Measurements from ENCODE around the gene ENC1.

ENC1 gene

DNA sequence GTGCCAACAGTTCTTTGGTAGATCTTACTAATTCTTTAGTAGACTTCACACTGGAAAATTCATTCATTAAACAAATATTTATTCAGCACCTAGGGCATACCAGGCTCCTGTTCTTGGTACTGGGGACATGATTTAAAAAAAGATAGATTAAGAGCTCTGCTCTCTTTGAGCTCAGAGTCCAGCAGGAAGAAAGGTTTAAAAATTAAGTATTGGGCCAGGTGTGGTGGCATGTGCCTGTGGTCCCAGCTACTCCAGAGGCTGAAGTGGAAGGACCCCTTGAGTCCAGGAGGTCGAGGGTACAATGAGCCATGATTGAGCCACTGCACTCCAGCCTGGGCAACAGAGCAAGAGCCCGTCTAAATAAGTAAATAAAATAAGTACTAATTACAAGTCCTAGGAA is 41.4 kb downstream of the ENC1 start:
- DNase-seq, result no peak

- DNase-seq, result no peak
Measured at GRCh38 chr5:74598731-74599130, 41.8 kb downstream of the ENC1 start.

DNA sequence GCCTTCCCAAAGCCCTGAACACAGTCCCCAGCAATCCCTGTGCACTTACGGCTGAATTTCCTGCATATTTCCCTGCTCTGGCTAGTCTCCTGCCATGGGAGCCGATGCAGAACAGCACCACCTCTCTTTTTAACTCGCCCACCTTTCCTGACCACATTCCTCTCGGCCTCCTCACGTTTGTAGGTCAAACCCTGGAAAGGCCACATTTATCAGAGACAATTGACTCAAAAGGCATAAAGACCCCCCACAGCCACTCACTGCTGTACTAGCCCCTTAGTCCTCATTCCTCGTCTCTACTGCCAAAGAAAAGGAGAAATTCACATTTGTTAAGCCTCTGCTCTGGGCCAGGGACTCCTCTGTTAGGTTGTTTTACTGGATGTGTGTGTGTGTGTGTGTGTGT is 43.6 kb downstream of the ENC1 start:
- no peak for DNase-seq

GRCh38 chr5:74595143-74595925 is 45.2 kb downstream of the ENC1 start:
- DNase-seq, result no peak

DNA sequence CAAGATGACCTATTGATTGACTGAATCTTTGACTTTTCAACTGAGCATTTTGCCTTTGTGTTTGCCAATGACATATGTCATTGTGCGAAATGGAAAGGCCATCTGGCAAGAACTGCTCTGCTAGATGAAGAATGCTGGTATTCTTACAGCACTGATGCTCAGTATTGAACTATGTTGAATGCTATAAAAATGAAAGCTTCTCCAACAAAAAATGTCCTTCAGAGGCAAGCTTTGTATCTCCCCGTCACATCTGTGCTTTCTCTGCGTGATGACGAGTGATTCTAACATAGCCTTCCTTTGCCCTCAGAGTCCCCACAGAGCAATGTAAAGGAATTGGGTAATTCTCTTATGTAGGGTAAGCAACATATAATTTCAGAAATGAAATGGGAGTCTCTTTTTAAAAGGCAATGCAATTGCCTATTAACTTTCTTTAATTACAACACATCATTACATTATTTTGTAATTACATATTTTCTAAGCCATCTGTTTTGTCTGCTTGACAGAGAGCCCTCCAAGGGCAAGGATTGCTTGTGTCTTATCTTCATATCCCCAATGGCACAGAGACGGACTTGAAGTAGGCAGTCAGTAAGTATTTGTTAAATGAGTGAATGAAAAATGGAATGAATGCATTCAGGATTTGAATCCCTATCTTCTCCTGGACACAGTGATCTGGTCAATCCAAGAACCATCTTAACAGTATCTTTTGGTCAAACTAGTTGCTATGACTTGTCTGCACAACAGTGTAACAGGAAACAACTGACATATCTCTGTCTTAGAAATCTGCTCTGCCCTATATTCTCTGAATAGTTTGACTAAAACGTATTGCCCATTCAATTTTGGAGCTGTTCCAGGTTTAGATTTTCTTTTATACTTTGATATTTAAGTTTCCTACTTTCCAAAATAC is 46.1 kb downstream of the ENC1 start:
- no peak for DNase-seq

- no peak for DNase-seq
Measured at GRCh38 chr5:74589204-74590056, 51.1 kb downstream of the ENC1 start.

GRCh38 chr5:74588415-74588814 is 52.1 kb downstream of the ENC1 start:
- DNase-seq, result no peak

DNA sequence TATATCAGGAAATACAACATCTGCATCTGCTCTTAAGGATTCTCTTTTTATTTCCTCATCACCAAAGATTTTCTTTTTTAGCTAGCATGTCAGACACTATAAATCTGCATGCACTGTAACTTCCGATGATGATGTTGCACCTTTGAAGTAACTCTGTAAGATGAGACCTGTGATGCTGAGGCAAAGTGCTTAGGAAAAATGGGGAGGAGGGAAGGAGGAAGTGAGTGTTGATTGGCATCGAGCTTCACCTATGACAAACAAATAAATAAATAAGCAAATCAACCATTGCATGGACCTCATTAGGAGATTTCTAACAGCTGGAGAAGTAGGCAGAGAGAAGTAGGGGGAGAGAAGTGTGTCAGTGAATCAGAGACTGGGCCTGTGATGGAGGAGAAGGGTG is 52.6 kb downstream of the ENC1 start:
- no peak for DNase-seq

DNA sequence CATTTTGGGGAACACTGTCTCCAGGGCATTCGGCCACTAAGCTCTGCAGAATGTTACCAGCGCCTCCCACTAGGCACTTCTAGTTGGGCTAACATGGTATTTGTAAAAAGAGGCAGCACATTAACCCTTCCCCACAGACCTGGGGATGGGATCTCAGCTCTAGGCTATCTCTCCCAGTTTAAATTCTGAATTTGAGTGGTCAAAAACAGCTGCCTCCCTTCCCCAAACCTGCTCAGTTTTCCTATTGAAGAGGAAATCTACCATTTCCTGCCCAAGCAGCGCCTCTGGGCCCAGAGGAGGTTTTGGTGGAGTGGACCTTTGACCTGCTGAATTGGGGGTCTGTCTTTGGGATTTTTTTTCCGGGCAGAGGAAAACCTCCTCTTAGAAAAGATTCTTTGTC is 53.2 kb downstream of the ENC1 start:
- DNase-seq, result no peak

- DNase-seq, result no peak
Measured at GRCh38 chr5:74586856-74587255, 53.7 kb downstream of the ENC1 start.

GRCh38 chr5:74582853-74583252 is 57.7 kb downstream of the ENC1 start:
- no peak for DNase-seq

- no peak for DNase-seq
Measured at GRCh38 chr5:74581988-74582365, 58.6 kb downstream of the ENC1 start.

- DNase-seq, result no peak
Measured at GRCh38 chr5:74580729-74581109, 59.8 kb downstream of the ENC1 start.

DNA sequence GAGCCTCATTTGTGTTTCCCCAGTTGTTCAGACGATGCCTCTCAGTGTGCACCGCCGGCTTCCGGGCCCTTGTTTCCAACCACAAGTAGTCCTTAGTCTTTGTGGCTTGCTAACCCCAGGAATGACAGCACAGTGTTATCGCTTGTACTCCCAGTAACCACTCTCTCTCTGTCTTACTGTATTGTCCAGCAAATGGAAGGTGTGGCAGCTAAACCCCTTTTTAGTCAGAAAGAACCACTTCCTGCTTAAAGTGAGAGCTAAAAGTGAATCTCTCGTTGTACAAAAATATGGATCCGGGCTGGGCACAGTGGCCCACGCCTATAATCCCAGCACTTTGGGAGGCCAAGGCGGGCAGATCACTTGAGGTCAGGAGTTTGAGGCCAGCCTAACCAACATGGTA is 61.3 kb downstream of the ENC1 start:
- DNase-seq, result no peak

GRCh38 chr5:74578356-74579044 is 62.0 kb downstream of the ENC1 start:
- DNase-seq, result no peak
